Measurements from ENCODE around the gene CD74.
A peak's percentile ranks its signal among the peaks of the same experiment; 100 is the strongest.
"Not testable (repeated sequence)": the region's sequence is repeated elsewhere in the genome, so short reads cannot be mapped to it uniquely, and the experiment has no call there.

CD74 gene

GRCh38 chr5:150412319-150413175 lies at the start of gene CD74:
Gene CD74, minus strand, starts transcription at chr5:150412910. Its CDS starts 161 bp downstream, at chr5:150412749.
- peak; percentile 48 for DNase-seq (ENCODE audit: low read depth)

DNA sequence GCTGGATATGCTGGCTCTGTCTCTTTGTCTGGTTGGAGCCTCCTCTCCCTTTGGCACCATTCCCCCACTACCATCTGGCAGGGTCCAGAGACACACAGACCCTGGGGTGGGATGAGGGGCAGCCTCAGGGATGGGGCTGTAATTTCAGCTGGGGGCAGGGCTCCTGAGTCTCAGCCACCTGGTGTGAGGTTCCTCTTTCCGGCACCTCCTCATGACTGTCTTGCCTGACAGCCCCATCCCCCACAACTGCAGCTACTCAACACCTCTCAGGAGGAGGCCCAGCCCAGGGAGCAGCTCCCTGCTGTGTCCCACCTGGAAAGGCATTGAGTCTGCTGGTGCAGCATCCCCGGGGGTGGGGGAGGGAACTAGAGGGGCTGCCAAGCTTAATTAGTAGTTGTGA lies 48.5 kb upstream of the CD74 start:
- DNase-seq (ENCODE audit: low read depth): no peak

- no peak for DNase-seq (ENCODE audit: low read depth)
These were observed 48.1 kb upstream of the CD74 start for GRCh38 chr5:150460781-150461180.

DNA sequence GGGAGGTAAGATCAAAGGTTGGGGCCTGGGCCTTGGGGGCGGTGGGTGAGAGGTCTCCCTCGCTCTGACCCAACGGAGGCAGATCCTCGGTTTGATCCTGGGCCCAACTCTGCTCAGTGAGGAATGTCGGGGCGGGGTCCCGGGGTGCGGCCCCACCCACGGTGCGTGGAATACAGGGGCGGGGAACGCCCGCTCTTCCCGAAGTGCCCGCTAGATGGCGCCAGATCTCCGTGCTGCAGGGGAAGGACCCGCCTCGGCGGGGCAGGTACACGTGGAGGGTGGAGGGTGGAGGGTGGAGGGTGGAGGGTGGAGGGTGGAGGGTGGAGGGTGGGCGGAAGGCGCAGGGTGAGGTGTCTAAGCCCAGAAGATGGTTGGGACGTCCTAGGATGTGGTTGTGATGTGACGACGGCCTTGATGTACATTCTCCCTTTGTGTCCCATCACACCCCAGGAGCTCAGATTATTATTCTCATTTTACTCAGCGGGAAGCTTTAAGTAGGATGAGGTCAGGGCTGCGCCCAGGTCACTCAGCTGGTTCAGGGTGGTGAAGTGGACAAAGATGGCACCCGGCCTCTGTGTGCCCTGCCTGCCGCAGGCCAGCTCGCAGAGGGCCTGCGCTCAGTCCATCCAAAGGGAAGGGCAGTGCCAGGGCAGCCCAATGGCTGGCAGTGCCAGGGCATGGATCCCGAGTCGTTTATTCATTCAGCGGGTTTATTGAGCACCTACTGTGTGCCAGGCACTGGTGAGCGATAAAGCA lies 46.3 kb upstream of the CD74 start:
- DNase-seq (ENCODE audit: low read depth): peak; percentile 39

GRCh38 chr5:150457562-150458240 lies 45.0 kb upstream of the CD74 start:
- DNase-seq (ENCODE audit: low read depth): no peak

DNA sequence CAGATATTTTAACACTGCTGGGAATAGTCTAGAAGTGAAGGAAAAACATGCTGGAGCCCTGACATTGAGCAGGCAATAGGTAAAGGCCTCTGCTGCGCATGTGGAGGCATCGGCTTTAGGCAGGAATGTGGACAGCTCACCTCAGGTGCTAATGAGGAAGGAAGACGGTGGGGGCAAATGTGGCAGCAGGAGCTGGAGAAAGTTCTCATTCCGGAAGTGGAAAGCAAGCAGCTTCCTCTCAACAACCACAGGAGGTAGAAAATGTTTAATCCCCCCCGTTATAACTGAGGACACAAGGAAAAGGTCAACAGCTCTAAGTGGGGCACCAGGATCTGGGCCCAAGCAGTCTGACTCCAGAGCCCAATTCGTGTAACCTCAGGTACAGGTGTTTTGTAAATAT lies 44.4 kb upstream of the CD74 start:
- DNase-seq (ENCODE audit: low read depth): no peak

DNA sequence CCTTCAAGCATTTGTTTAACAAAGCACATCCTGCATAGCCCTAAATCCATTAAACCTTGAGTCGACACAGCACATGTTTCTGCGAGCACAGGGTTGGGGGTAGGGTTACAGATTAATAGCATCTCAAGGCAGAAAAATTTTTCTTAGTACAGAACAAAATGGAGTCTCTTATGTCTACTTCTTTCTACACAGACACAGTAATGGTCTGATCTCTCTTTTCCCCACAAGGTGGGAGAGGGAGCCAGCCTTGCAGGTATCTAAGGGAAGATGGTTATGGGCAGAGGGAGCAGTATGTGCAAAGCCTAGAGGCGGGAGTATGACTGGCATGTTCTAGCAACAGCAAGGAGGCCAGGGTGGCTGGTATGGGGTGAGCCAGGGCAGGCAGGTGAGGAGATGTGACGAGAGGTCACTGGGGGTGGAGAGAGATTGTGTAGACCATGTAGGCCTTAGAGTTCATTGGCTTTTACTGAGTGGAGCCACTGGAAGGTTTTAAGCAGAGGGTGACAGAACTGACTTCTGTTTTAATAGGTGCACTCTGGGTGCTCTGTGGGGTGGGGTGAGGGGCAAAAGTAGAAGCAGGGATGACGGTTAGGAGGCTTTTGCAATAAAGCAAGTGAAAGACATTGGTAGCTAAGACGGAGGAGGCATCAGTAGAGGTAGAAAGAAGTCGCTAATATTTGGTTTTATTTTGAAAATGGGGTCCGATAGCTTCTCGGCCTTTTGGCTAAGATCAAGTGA lies 42.0 kb upstream of the CD74 start:
- DNase-seq (ENCODE audit: low read depth): no peak

GRCh38 chr5:150454027-150454426 lies 41.3 kb upstream of the CD74 start:
- not testable (repeated sequence) for DNase-seq (ENCODE audit: low read depth)

- DNase-seq (ENCODE audit: low read depth): no peak
These were observed 40.2 kb upstream of the CD74 start for GRCh38 chr5:150452914-150453313.

DNA sequence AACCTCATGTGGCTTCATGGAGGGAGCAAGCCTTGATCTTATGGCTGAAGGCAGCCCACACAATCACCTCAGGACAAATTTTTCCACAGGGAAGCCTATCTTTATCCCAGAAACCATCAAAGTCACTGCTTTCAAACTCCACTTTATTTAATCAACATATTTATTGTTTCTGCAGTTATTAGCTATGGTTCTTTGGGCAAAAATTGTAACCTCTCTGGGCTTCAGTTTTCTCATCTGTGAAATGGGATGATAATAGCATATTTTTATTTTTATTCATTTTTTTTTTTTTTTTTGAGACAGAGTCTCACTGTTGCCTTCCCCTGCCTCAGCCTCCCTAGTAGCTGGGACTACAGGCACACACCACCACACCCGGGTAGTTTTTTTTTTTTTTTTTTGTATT lies 38.9 kb upstream of the CD74 start:
- DNase-seq (ENCODE audit: low read depth): no peak

GRCh38 chr5:150449517-150450339 lies 37.0 kb upstream of the CD74 start, which contains the start of gene RPS14:
Gene RPS14, minus strand, starts transcription at chr5:150449739. Its CDS starts 2,006 bp downstream, at chr5:150447733.
- peak; percentile 95 for DNase-seq (ENCODE audit: low read depth)

- peak; percentile 26 for DNase-seq (ENCODE audit: low read depth)
These were observed 36.3 kb upstream of the CD74 start for GRCh38 chr5:150448952-150449516.

DNA sequence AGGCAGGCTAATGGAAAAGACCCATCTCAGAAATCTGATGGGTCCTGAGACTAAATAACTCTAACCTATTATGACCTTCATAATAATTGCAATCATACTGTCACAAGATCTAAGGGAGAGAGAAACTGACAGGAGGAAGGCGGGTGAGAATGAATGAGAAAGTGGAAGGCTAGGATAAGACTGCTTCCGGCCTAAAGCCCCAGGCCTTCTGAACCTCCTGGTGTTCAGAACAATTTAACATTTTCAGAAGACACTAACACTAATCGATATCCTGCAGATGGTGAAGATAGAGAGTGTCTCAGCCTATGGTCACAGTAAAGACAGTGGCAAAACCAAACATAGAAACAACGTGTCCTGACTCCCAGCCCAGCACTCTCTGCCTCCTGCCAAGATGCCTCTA lies 35.6 kb upstream of the CD74 start:
- DNase-seq (ENCODE audit: low read depth): peak; percentile 18

DNA sequence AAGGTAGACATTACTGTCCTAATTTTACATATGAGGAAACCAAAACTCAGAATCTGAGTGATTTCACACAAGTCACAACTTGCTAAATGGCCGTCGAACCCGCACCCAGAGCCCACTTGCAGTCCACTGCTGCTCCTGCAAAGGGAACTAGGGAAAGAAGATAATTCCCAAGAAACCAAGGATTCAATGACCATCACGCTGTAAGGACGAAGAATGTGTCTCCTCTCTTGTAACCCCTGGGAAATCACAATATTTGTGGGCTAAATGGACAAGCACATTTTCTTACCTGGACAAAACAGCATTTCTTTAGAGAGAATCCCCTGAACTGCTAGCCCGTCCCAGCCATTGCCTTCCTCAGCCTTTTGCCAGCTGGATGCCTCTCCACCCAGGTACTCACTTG lies 34.5 kb upstream of the CD74 start:
- no peak for DNase-seq (ENCODE audit: low read depth)

DNA sequence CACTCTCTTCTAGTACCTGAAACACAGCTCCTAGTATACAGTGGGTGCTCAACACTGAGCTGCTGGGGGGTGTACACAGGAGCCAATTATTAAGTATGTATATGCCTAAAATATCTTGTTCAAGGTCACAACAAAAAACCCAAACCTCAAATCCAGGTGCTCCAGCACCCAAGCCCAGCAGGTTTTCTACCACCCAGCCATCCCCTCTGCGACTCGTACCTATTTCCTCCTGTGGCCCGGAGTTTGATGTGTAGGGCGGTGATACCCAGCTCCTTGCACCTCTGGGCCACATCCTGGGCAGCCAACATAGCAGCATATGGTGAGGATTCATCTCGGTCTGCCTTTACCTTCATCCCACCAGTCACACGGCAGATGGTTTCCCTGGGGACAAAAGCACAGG lies 33.9 kb upstream of the CD74 start:
- DNase-seq (ENCODE audit: low read depth): no peak

- no peak for DNase-seq (ENCODE audit: low read depth)
These were observed 33.4 kb upstream of the CD74 start for GRCh38 chr5:150446088-150446487.

DNA sequence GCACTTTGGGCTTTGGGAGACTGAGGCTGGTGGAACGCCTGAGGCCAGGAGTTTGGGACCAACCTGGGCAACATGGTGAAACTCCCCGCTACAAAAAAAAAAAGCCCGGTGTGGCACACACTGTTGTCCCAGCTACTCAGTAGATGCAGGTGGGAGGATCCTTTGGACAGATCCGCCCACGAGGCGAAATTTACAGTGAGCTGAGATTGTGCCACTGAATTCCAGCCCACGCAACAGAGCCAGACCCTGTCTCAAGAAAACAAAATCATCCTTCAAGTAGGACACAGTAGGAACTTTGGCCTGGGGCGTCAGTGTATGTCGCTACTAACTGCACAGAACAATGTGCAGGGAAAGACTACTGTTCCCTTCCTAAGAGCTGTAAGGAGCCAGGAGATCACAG lies 32.1 kb upstream of the CD74 start:
- DNase-seq (ENCODE audit: low read depth): no peak

DNA sequence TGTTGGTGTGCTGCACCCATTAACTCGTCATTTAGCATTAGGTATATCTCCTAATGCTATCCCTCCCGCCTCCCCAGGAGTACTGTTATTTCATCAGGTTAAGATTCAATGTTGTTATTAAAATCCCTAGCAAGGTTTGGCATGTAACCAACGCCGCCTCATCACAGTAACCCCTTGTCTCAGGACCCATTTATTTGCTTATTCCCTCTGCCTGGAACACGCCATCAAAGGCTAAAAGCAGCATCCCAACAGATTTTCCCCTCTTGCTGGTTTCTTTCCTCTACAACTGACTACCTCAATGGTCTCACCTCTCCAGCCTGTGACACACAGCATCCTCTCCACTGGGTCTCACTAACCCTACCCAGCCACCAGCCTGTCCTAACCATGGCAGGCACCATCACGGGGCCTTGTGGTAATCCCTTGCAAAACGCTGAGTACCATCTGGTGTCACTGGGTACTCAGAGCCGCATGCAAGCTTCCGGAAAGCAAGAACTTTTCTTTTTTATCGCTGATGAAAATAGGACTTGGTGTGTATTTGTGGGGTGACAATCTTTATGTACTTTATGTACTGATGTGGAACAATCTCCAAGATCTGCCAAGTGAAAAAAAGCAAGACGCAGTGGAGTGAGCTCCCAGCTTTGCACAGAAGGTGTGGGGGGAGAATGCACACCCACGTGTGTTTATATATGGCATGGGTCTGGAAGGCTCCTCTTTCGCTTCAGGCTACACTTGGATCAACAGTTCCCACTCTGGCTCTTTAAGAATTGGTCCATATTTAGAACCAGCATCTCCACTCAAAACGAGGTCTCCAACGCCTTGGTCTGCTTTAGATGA lies 30.7 kb upstream of the CD74 start:
- DNase-seq (ENCODE audit: low read depth): no peak

DNA sequence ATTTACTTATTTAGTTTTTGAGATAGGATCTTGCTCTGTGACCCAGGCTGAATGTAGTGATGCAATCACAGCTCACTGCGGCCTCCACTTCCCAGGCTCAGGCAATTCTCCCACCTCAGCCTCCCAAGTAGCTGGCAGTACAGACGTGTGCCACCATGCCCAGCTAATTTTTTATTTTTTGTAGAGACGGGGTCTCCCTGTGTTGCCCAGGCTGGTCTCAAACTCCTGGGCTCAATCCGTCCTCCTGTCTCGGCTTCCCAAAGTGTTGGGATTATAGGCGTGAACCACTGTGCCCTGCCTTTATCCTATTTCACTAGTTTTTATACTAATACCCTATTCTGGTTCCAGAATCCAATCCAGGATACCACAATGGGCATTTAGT lies 30.0 kb upstream of the CD74 start:
- no peak for DNase-seq (ENCODE audit: low read depth)
